ENCODE data around the gene BCL2L11.

BCL2L11 gene

GRCh38 chr2:111142101-111142500 is 21.4 kb downstream of the BCL2L11 start:
- Histone ChIP-seq H3K9me3 (ENCODE audit: control insufficient read depth in 1 of 2, low read length in 2 of 2) (no peaks in the 10 kb centered on the region), H3K27me3 (ENCODE audit: control insufficient read depth in 1 of 2, insufficient read depth in 2 of 2, low read length in 2 of 2) (no peaks in the 10 kb centered on the region), H3K4me1 (ENCODE audit: control insufficient read depth in 1 of 2, insufficient read depth in 2 of 2, low read length in 2 of 2) (peaks cover 0 to 4% of the 10 kb centered on the region in 2 donors), H3K27ac (ENCODE audit: low read depth, low read length) (no peak overlapping the region), H3K9ac (ENCODE audit: low read depth in 1 of 2, low read length in 2 of 2) (no peak overlapping the region), H3K4me3 (ENCODE audit: low read depth in 1 of 2, low read length in 2 of 2) (no peak overlapping the region), H3K36me3 (ENCODE audit: control insufficient read depth in 1 of 2, insufficient read depth in 2 of 2, low read length in 2 of 2) (peaks cover 3 to 14% of the 10 kb centered on the region in 2 donors)

- Histone ChIP-seq H3K9me3 (ENCODE audit: control insufficient read depth in 1 of 2, low read length in 2 of 2) (no peaks in the 10 kb centered on the region), H3K27ac (ENCODE audit: low read depth, low read length) (no peak overlapping the region)
Measured at GRCh38 chr2:111143107-111143842, 22.6 kb downstream of the BCL2L11 start.

GRCh38 chr2:111143843-111144198 is 23.1 kb downstream of the BCL2L11 start:
- no peaks in the 10 kb centered on the region for H3K9me3 ChIP-seq (ENCODE audit: control insufficient read depth in 1 of 2, low read length in 2 of 2)
- peaks cover 0 to 4% of the 10 kb centered on the region in 2 donors for H3K4me1 ChIP-seq (ENCODE audit: control insufficient read depth in 1 of 2, insufficient read depth in 2 of 2, low read length in 2 of 2)
- no peak overlapping the region for H3K27ac ChIP-seq (ENCODE audit: low read depth, low read length)
- no peak overlapping the region for H3K9ac ChIP-seq (ENCODE audit: low read depth in 1 of 2, low read length in 2 of 2)
- no peaks in the 10 kb centered on the region for H3K27me3 ChIP-seq (ENCODE audit: control insufficient read depth in 1 of 2, insufficient read depth in 2 of 2, low read length in 2 of 2)
- H3K4me3 ChIP-seq (ENCODE audit: low read depth in 1 of 2, low read length in 2 of 2): no peak overlapping the region
- peaks cover 3 to 7% of the 10 kb centered on the region in 2 donors for H3K36me3 ChIP-seq (ENCODE audit: control insufficient read depth in 1 of 2, insufficient read depth in 2 of 2, low read length in 2 of 2)

More at GRCh38 chr2:111143107-111143842, 22.6 kb downstream of the BCL2L11 start:
- H3K4me3 ChIP-seq (ENCODE audit: low read depth in 1 of 2, low read length in 2 of 2): no peak overlapping the region
- peaks cover 0 to 4% of the 10 kb centered on the region in 2 donors for H3K4me1 ChIP-seq (ENCODE audit: control insufficient read depth in 1 of 2, insufficient read depth in 2 of 2, low read length in 2 of 2)
- no peaks in the 10 kb centered on the region for H3K27me3 ChIP-seq (ENCODE audit: control insufficient read depth in 1 of 2, insufficient read depth in 2 of 2, low read length in 2 of 2)
- peaks cover 3 to 10% of the 10 kb centered on the region in 2 donors for H3K36me3 ChIP-seq (ENCODE audit: control insufficient read depth in 1 of 2, insufficient read depth in 2 of 2, low read length in 2 of 2)
- H3K9ac ChIP-seq (ENCODE audit: low read depth in 1 of 2, low read length in 2 of 2): no peak overlapping the region

GRCh38 chr2:111145103-111145760 is 24.5 kb downstream of the BCL2L11 start:
- H3K4me3 ChIP-seq (ENCODE audit: low read depth in 1 of 2, low read length in 2 of 2): no peak overlapping the region
- H3K27me3 ChIP-seq (ENCODE audit: control insufficient read depth in 1 of 2, insufficient read depth in 2 of 2, low read length in 2 of 2): no peaks in the 10 kb centered on the region
- no peaks in the 10 kb centered on the region for H3K4me1 ChIP-seq (ENCODE audit: control insufficient read depth in 1 of 2, insufficient read depth in 2 of 2, low read length in 2 of 2)
- H3K36me3 ChIP-seq (ENCODE audit: control insufficient read depth in 1 of 2, insufficient read depth in 2 of 2, low read length in 2 of 2): peaks cover 0 to 4% of the 10 kb centered on the region in 2 donors
- no peaks in the 10 kb centered on the region for H3K9me3 ChIP-seq (ENCODE audit: control insufficient read depth in 1 of 2, low read length in 2 of 2)
- no peak overlapping the region for H3K9ac ChIP-seq (ENCODE audit: low read depth in 1 of 2, low read length in 2 of 2)
- no peak overlapping the region for H3K27ac ChIP-seq (ENCODE audit: low read depth, low read length)

- Histone ChIP-seq H3K4me3 (ENCODE audit: low read depth in 1 of 2, low read length in 2 of 2) (no peak overlapping the region), H3K9ac (ENCODE audit: low read depth in 1 of 2, low read length in 2 of 2) (no peak overlapping the region), H3K4me1 (ENCODE audit: control insufficient read depth in 1 of 2, insufficient read depth in 2 of 2, low read length in 2 of 2) (no peaks in the 10 kb centered on the region), H3K36me3 (ENCODE audit: control insufficient read depth in 1 of 2, insufficient read depth in 2 of 2, low read length in 2 of 2) (peaks cover 0 to 5% of the 10 kb centered on the region in 2 donors), H3K9me3 (ENCODE audit: control insufficient read depth in 1 of 2, low read length in 2 of 2) (no peaks in the 10 kb centered on the region), H3K27me3 (ENCODE audit: control insufficient read depth in 1 of 2, insufficient read depth in 2 of 2, low read length in 2 of 2) (no peaks in the 10 kb centered on the region), H3K27ac (ENCODE audit: low read depth, low read length) (no peak overlapping the region)
Measured at GRCh38 chr2:111145951-111146350, 25.2 kb downstream of the BCL2L11 start.

GRCh38 chr2:111148225-111148873 is 27.6 kb downstream of the BCL2L11 start:
- Histone ChIP-seq H3K4me1 (ENCODE audit: control insufficient read depth in 1 of 2, insufficient read depth in 2 of 2, low read length in 2 of 2) (no peaks in the 10 kb centered on the region), H3K27ac (ENCODE audit: low read depth, low read length) (no peak overlapping the region), H3K36me3 (ENCODE audit: control insufficient read depth in 1 of 2, insufficient read depth in 2 of 2, low read length in 2 of 2) (peaks cover 8 to 13% of the 10 kb centered on the region in 2 donors), H3K4me3 (ENCODE audit: low read depth in 1 of 2, low read length in 2 of 2) (no peak overlapping the region), H3K9me3 (ENCODE audit: control insufficient read depth in 1 of 2, low read length in 2 of 2) (no peaks in the 10 kb centered on the region), H3K27me3 (ENCODE audit: control insufficient read depth in 1 of 2, insufficient read depth in 2 of 2, low read length in 2 of 2) (no peaks in the 10 kb centered on the region), H3K9ac (ENCODE audit: low read depth in 1 of 2, low read length in 2 of 2) (no peak overlapping the region)

GRCh38 chr2:111148925-111149324 is 28.2 kb downstream of the BCL2L11 start:
- peaks cover 8 to 18% of the 10 kb centered on the region in 2 donors for H3K36me3 ChIP-seq (ENCODE audit: control insufficient read depth in 1 of 2, insufficient read depth in 2 of 2, low read length in 2 of 2)
- no peaks in the 10 kb centered on the region for H3K4me1 ChIP-seq (ENCODE audit: control insufficient read depth in 1 of 2, insufficient read depth in 2 of 2, low read length in 2 of 2)
- H3K9ac ChIP-seq (ENCODE audit: low read depth in 1 of 2, low read length in 2 of 2): no peak overlapping the region
- no peak overlapping the region for H3K4me3 ChIP-seq (ENCODE audit: low read depth in 1 of 2, low read length in 2 of 2)
- no peak overlapping the region for H3K27ac ChIP-seq (ENCODE audit: low read depth, low read length)
- H3K9me3 ChIP-seq (ENCODE audit: control insufficient read depth in 1 of 2, low read length in 2 of 2): no peaks in the 10 kb centered on the region
- no peaks in the 10 kb centered on the region for H3K27me3 ChIP-seq (ENCODE audit: control insufficient read depth in 1 of 2, insufficient read depth in 2 of 2, low read length in 2 of 2)

GRCh38 chr2:111149882-111150455 is 29.3 kb downstream of the BCL2L11 start:
- Histone ChIP-seq H3K4me1 (ENCODE audit: control insufficient read depth in 1 of 2, insufficient read depth in 2 of 2, low read length in 2 of 2) (no peaks in the 10 kb centered on the region), H3K27ac (ENCODE audit: low read depth, low read length) (no peak overlapping the region), H3K36me3 (ENCODE audit: control insufficient read depth in 1 of 2, insufficient read depth in 2 of 2, low read length in 2 of 2) (peaks cover 8 to 23% of the 10 kb centered on the region in 2 donors), H3K9ac (ENCODE audit: low read depth in 1 of 2, low read length in 2 of 2) (no peak overlapping the region), H3K4me3 (ENCODE audit: low read depth in 1 of 2, low read length in 2 of 2) (no peak overlapping the region), H3K9me3 (ENCODE audit: control insufficient read depth in 1 of 2, low read length in 2 of 2) (no peaks in the 10 kb centered on the region), H3K27me3 (ENCODE audit: control insufficient read depth in 1 of 2, insufficient read depth in 2 of 2, low read length in 2 of 2) (no peaks in the 10 kb centered on the region)

- H3K27ac ChIP-seq (ENCODE audit: low read depth, low read length): no peak overlapping the region
- H3K9me3 ChIP-seq (ENCODE audit: control insufficient read depth in 1 of 2, low read length in 2 of 2): no peaks in the 10 kb centered on the region
- H3K9ac ChIP-seq (ENCODE audit: low read depth in 1 of 2, low read length in 2 of 2): no peak overlapping the region
- no peaks in the 10 kb centered on the region for H3K4me1 ChIP-seq (ENCODE audit: control insufficient read depth in 1 of 2, insufficient read depth in 2 of 2, low read length in 2 of 2)
- no peaks in the 10 kb centered on the region for H3K27me3 ChIP-seq (ENCODE audit: control insufficient read depth in 1 of 2, insufficient read depth in 2 of 2, low read length in 2 of 2)
- no peak overlapping the region for H3K4me3 ChIP-seq (ENCODE audit: low read depth in 1 of 2, low read length in 2 of 2)
- peaks cover 17 to 37% of the 10 kb centered on the region in 2 donors for H3K36me3 ChIP-seq (ENCODE audit: control insufficient read depth in 1 of 2, insufficient read depth in 2 of 2, low read length in 2 of 2)
Measured at GRCh38 chr2:111154758-111155157, 34.0 kb downstream of the BCL2L11 start.

GRCh38 chr2:111155610-111156009 is 34.9 kb downstream of the BCL2L11 start:
- Histone ChIP-seq H3K27ac (ENCODE audit: low read depth, low read length) (no peak overlapping the region), H3K36me3 (ENCODE audit: control insufficient read depth in 1 of 2, insufficient read depth in 2 of 2, low read length in 2 of 2) (peaks cover 17 to 37% of the 10 kb centered on the region in 2 donors), H3K27me3 (ENCODE audit: control insufficient read depth in 1 of 2, insufficient read depth in 2 of 2, low read length in 2 of 2) (no peaks in the 10 kb centered on the region)

More at GRCh38 chr2:111155610-111156009, 34.9 kb downstream of the BCL2L11 start:
- H3K9me3 ChIP-seq (ENCODE audit: control insufficient read depth in 1 of 2, low read length in 2 of 2): no peaks in the 10 kb centered on the region
- no peaks in the 10 kb centered on the region for H3K4me1 ChIP-seq (ENCODE audit: control insufficient read depth in 1 of 2, insufficient read depth in 2 of 2, low read length in 2 of 2)
- H3K9ac ChIP-seq (ENCODE audit: low read depth in 1 of 2, low read length in 2 of 2): no peak overlapping the region
- no peak overlapping the region for H3K4me3 ChIP-seq (ENCODE audit: low read depth in 1 of 2, low read length in 2 of 2)

All from duodenal mucosa (tissue), 2 donors.